NCI-H524 treated with DMSO at 0.1 percent for 48 hours (cell line): ENCODE results near the gene MYDGF.
A peak's percentile ranks its signal among the peaks of the same experiment; 100 is the strongest.

Experiments
- DNase-seq: peaks from one replicate; lab custom pipeline; 2025; lab: John Stamatoyannopoulos, UW

The MYDGF gene

DNA sequence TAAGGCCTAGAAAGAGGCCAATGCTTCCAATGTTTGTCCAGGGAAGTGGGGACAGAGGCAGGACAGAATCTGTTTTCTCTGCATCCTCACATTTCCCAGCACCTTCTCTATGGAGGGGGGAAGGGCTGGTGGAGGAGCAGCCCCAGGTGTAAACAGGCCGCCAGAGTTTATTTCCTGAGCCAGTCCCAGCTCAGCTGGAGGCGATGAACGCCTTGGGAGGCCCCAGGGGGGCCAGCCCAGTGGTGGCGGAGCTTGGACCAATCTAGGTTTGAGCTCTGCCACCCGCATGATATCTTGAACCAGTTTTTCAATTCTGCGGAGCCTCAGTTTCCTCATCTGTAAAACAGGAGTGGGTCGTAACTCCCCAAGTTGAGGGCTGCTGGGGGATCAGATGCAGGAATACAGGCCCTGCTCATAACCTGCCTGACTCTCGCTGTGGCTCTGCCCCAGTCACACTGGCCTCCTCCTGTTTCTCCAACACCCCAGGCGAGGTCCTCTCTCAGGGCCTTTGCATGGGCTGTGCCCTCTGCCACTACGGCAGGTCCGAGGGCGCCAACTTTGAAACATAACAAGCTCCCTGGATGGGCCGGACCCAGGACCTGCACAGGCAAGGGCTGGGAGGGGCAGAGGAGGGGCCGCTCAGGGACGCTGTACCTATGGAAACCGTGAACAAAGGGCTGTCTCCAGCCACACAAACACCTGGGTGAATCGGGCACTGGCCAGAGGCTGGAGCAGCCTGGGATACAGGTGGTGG is 29.7 kb downstream of the MYDGF start:
- DNase-seq: no peak

DNA sequence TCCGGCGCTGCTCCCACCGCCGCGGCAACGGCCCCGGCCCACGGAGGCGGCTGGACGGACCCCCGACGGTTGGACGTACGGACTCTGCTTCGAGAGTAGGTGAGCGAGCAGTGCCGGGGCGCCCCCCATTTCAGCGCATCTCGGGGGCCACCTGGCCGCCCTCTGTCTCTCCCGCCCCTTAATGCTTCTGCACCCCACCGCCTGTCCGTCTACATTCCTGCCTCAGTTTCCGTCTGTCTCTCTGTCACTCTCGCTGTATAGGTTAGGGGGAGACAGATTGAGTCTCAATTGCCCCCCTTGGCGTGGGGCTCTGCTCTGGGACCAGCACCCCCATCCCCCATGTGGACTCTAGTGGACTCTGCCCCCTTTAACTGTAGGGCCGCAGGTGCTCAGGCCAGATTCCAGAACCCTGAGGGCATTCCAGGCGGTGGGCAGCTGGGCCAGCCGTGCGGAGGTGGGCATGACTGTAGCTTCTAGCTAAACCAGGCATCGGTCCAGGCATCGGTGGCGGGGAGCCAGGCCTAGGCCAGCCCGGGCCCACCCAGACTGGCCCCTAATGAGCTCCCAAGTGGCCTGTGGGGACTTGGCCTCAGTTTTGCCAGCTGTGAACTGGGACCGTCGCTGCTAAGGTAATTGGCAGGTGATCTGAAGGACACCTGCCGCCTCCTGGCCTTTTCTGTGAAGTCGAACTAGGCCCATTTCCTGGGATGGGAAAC is 30.5 kb downstream of the MYDGF start:
- no peak for DNase-seq

DNA sequence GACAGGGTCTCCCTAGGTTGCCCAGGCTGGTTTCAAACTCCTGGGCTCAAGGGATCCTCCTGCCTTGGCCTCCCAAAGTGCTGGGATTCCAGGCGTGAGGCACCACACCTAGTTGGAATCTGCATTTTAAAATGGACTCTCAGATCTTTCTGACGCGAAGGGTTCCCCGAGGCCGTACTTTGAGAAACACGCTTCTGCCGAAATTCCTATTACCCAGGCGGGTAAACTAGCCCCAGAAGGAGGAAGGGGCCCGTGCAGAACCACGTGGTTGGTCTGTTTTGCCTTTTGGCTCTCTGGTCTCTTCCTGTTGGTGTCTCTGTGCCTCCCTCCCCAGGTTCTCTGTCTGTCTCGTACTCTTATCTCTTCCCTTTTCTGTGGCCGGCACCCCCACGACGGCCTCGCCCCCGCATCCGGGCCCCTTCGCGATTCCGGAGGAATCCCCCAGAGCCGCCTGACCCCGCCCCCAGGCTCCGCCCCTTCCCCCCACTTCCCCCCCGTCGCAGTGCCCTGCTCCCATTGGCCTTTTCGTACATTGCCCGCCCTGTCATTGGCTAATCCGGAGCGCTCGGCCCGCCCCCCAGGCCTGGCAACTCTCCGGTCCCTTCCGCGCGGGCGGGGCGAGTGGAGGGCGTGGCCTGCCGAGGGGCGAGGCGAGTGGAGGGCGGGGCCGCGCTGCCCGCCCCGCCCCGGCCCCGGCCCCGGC is 31.2 kb downstream of the MYDGF start, which contains the start of gene TNFAIP8L1:
Gene TNFAIP8L1, plus strand, starts transcription at position 689 of the 703 bp plus-strand sequence. CDS start 12,354 bp downstream, outside the sequence.
- peak; percentile 57 for DNase-seq

DNA sequence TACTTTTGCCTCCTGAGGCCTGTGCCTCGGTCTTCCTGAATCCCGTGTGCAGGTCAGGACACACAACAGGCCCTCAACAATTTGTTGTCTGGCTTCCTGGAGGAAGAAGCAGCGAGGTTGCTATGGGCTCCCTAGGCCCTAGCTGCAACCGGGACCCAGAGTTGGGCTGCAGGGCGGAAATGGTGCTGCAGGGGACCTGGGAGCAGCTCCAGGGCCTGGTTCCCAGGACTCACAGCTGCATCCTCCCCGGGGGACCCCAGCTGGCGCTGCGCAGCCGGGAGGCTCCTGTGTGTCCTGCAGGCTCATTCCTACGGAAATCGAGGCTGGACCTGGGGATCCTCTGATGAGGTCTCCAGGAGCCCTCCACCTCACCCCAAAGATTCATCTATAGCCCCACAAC is 31.8 kb downstream of the MYDGF start:
- no peak for DNase-seq

DNA sequence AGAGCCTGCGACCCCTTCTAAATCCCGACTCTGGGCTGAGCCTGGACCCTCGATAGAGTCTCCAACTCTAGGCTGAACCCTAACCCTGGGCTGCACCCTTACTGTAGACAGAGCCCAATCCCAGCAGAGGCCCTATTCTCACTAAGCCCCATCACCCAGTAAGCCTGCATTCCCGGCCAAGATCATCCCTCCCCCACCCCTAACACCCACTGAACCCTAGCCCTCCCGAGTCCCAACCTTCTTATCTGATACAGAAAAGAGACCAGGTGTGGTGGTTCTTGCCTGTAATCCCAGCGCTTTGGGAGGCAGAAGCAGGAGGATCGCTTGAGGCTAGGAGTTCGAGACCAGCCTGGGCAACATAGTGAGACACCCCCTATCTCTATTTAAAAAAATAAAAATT is 33.4 kb downstream of the MYDGF start:
- DNase-seq: no peak

DNA sequence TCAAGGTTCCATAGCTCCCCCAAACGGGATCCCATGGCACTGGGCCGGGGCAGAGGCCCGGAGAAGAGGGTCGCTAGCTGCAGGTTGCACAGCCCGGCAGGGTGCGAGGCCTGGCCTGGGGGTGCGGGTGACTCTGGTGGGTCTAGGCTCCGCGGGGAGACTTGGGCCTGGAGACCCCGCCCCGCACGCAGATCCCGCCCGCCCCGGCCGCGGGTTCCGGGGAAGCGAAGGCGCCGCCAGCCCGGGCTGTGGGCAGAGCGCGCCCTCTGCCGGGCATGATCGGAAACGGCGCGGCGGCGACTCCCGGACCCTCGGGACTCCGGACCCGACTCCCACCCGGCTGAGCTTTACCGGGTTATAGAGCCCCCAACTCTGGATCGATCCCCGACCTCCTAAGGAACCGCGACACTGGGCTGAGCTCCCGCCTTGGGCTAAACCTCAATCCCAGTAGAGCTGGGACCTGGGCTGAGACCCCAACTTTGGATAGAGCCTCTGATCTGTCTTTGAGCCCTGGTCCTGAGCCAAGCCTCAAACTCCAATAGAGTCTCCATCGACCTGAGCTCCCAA is 33.9 kb downstream of the MYDGF start:
- no peak for DNase-seq

DNA sequence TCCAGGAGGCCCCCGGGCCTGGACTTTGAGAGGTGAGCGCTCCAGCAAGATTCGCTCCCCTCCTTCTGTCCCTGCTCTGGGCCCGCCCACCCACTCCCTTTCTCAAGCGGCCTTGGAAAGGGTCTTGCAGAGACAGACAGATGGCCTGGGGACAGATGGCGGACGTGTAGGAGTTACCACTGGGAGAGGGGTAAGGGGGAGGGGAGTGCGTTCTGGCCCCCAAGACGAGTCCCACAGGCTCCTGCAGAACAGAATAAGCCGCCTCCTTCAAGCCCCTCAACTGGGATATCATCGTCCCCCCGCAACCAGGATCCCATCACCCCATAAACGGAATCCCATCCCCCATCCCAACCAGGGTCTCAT is 34.4 kb downstream of the MYDGF start:
- peak; percentile 91 for DNase-seq

DNA sequence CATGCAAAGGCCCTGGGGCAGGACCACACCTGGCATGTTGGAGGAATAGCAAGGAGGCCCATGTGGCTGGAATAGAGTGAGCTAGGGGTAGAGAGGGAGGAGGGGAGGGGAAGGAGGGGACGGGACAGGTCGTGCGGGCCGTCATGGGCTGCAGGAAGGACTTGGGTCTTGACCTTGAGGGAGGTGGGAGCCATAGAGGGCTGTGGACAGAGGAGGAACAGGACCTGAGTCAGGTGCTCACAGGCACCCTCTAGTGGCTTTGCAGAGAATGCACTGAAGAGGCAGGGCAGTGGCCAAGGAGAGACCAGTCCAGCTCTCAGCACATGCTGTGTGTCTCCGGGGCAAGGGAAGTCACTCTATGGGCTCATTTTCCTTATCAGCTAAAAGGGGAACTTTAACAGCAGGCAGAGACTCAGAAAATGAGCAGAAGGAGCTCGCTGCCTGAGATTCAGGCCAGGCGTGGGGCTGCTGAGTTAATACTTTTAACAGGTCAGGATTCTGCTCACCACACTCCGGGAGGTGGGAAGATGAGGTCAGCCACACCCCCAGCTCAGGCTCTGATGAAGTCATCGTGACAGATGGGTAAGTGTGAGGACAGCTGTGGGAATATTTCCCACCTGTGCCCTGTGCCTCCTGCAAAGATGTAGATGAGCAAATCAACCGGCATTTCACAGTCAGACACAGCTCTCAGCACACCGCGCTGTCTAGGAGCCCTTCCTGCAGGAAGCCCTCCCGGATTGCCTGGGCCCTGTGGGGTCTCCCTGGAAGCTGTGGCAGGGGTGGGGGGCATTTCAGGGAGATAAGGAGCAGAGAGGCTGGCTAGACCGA is 36.8 kb downstream of the MYDGF start:
- DNase-seq: peak; percentile 89

DNA sequence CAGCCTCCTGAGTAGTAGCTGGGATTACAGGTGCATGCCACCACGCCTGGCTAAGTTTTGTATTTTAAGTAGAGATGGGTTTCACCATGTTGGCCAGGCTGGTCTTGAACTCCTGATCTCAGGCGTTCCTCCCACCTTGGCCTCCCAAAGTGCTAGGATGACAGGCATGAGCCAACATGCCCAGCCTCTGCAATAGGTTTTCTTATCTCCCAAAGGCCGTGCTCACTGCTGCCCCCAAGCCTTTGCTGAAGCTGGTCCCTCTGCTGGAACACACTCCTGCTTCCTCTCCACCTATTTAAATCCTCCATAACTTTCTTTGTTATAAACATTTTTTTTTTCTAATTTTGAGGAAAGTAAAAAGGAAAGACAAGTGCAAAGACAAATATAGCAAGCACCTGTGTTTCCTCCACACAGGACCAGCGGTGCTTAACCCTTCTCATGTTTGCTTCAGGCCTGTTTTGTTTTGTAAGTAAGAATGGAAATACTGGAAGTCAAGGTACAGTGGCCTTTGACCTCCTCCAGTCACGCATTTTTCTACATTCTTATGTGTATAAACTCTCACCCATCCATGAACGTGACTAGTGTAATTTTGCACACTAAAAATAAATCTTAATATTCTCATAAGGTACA is 45.3 kb downstream of the MYDGF start:
- no peak for DNase-seq

DNA sequence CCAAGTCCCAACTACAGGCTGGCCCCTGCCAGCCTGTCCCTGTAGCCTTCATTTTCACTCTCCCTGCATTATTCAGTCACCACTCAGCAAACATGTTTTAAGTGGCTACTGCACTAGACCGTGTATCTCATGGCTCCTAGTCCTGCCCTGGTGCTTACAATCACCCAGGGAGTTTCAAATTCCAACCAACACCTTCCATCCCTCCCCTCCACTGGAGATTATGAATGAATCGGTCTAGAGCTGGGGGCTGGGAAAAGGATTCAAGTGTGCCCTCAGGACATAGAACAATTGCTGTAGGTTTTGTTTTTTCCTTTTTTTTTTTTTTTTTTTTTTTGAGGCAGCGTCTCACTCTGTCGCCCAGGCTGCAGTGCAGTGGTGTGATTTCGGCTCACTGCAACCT is 45.8 kb downstream of the MYDGF start:
- DNase-seq: no peak

DNA sequence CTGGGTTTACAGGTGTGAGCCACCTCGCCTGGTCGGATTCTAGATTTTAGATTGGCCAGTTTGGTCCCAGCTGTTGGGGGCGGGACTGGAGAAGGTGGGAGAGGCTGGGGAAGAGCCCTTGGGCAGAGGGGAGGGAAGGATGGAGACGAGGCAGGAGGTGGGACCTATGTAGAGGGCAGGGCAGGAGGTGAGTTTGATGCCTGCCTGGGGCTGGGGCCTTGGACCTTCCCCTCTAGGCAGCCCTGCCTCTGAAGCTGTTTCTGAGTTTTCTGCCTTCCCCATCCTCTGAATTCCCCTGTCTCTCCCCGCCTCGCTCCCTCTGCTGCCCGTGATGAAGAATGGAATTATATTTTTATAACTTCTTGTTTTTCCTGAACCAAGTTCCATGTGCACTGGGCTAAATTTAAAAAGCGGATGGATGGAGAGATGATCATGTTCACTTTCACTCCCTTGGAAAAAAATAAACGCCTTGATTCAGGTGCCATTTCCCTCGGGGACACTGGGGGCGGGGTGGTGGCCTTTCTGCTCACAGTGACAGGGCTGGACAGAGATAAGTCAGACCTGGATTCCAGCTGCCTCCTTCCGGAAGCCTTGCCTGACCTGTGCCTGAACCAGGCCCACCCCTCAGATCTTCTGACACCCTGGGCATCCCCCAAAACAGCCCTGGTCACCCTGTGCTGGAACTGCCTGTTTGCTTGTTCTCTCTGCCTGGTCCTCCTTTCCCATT is 47.3 kb downstream of the MYDGF start:
- no peak for DNase-seq

DNA sequence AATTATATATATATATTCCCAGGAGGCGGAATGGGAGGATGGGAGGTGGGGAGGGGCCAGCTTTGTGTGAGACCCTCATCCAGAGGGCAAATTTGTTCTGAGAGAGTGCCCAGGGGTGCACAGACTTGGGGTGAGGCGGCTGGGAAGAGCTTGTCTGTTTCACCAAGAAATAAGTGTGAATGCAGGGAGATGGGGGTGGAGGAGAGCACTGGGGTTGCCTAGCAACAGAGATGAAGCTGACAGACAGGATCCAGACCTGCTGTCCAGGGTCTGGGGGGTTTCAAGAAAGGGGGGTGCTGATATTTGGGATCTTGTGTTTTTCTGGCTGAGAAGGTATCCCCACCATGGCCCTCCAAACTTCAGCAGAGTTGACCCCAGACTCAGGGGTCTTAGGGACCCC is 49.5 kb downstream of the MYDGF start:
- no peak for DNase-seq

DNA sequence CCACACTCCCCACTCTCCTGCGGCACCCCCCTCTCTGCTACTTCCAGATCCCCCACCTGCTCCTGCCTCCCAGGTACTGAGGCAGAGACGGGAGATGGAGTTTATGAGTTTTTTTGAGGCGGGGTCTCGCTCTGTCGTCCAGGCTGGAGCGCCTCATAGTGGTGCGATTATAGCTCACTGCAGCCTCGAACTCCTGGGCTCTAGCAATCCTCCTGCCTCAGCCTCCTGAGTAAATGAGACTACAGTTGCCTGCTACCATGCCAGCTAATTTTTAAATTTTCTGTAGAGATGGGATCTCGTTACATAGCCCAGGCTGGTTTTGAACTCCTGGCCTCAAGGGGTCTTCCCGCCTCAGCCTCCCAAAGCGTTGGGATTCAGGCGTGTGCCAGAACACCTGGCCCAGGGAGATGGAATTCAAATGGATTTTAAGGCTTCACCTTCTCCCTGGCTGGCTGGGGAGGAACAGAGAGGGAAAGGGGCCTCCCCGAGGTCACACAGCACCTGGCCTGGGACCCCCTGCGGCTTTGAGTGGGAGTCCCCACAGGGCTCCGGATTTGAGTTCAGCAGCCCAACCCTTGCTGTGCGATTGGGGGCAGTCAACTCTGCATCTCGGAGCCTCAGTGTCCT is 50.4 kb downstream of the MYDGF start:
- DNase-seq: no peak

DNA sequence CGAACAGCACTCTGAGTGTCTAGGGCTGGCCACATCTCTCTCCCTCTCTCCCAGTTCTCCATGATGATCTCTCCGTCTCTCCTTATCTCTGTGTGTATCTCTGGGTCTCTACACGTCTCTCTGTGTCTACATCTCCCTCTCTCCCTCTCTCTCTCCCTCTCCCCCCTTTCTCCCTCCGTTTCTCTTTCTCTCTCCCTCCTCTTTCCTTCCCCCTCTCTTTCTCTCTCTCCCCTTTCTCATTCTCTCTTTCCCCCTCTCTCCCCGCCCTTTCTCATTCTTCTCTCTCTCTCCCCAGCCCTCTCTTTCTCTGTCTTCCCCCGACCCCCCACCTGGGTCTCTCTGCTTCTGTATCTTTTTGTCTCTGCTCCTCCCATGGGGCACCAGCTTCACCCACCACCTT is 52.1 kb downstream of the MYDGF start:
- no peak for DNase-seq

DNA sequence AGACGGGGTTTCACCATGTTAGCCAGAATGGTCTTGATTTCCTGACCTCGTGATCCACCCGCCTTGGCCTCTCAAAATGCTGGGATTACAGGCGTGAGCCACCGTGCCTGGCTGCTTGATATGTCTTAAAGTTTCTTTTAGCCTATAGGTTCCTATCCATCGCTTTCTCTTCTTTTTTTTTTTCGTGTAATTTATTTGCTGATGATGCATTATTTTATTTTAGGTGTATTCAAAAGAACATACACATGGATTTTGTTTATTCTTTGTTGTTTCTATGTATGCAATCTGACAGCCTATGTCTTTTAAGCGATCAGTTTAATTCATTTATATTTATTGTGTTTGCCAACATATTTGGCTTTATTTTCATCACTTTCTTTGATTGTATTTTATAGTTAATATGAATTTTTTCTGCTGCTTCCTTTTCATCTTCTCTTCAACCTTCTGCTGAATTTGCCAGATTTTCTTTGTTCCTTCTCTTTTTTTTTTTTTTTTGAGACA is 56.8 kb downstream of the MYDGF start:
- DNase-seq: no peak

DNA sequence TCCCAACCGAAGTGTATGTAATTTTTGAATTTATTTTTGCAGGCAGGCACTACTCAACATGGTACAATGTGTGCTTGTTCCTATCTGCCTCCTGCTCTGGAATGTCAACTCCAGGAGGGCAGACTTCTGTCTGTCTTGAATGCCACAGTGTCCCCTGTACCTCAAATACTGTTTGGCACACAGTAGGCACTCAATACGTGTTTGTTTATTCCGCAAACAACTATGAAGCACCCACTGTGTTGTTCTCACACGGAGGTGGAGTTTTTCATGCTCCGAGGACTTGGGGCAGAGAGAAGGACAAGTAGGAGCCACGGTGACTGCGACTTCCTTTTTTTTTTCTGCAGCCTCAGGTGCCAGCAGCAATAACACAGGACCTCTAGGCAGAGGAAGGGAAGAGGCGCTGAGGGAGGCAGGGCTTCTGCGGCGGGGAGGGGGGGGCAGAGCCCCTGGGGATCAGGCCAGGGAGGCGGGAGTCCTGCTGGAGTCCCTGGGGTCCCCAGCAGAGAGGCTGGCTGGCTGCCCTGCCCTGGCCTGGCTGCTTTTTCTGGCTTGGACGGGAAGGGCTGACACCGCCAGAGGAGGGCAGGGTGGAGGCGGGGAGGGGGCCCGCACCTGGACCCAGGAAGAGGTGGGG is 60.1 kb downstream of the MYDGF start:
- DNase-seq: no peak
